GM18873 (cell line): ENCODE data around the gene FREM3.
"Not testable (repeated sequence)": the region's sequence is repeated elsewhere in the genome, so short reads cannot be mapped to it uniquely, and the experiment has no call there.

ENCODE experiments used
- ATAC-seq: cut with Tn5 transposase; IDR thresholded peaks from one replicate; pipeline ENCODE4 v1.9.1; 2021; ENCODE audit warnings: mild to moderate bottlenecking, moderate library complexity, moderate number of reproducible peaks; ENCODE audit not compliant: unreplicated experiment, low FRiP score

Gene FREM3

DNA sequence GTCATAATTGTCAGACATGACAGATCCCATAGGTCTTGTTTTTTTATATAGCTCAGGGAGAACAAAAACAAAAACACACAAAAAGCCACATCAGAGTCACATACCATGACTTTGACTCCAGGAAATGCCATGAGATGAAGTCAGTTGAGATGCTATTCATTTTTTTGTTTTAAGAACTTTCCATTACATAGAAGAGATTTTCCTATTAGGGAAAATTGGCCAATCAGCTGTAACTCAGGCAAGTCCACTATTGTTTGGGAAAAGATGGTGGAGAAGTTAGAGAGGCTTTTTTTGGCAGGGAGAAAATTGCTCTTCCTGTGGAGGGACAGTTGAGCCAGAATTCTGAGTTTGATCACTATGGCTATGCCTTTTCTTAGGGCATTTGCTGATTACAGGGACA, 114.4 kb downstream of the FREM3 start:
- ATAC-seq: no peak

GRCh38 chr4:143585548-143585947, 114.9 kb downstream of the FREM3 start:
- no peak for ATAC-seq

- no peak for ATAC-seq
Measured at GRCh38 chr4:143581331-143581946, 119.0 kb downstream of the FREM3 start.

- ATAC-seq: no peak
Measured at GRCh38 chr4:143575331-143575730, 125.1 kb downstream of the FREM3 start.

GRCh38 chr4:143564472-143564871, 136.0 kb downstream of the FREM3 start:
- ATAC-seq: no peak

DNA sequence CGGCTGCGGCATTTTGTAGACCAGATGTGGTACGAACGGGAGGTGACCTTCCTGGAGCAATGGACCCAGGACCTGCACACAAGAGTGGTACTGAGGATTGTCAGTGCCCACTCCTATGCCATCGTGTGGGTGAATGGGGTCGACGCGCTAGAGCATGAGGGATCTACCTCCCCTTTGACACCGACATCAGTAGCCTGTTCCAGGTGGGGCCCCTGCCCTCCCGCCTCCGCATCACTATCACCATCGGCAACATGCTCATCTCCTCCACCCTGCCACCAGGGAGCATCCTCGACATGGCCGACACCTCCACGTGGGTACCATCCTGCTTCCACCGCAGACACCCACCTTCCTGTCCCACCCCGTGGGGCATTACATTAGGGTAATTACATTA, 140.7 kb downstream of the FREM3 start:
- ATAC-seq: no peak

- ATAC-seq: peak; percentile 86
Measured at GRCh38 chr4:143558823-143559756, 141.4 kb downstream of the FREM3 start.

DNA sequence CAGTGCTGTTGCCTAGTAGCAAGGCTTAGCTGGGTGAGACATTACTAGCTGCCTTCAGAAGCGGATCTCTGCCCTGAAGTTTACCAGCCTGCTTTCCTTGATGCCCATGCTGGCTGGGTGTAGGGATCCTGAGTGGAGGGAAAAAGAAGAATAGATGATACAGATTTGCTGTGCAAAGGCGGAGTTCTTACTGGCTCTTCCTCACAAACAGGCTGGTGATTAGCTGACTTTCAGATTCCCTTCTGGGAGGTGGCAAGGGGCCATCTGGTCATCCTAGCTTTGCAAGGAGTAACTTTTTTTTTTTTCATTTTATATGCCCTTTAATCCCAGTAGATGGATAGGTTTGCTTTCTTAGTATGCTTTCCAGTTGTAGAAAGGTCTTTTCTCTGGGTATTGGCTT, 142.2 kb downstream of the FREM3 start:
- no peak for ATAC-seq

- ATAC-seq: no peak
Measured at GRCh38 chr4:143555676-143556075, 144.8 kb downstream of the FREM3 start.

GRCh38 chr4:143554728-143555597, 145.5 kb downstream of the FREM3 start:
- ATAC-seq: peak; percentile 71

- ATAC-seq: no peak
Measured at GRCh38 chr4:143549928-143550327, 150.5 kb downstream of the FREM3 start.

GRCh38 chr4:143539670-143540023, 160.8 kb downstream of the FREM3 start:
- no peak for ATAC-seq

GRCh38 chr4:143538979-143539669, 161.4 kb downstream of the FREM3 start:
- ATAC-seq: no peak

- ATAC-seq: no peak
Measured at GRCh38 chr4:143531788-143532491, 168.5 kb downstream of the FREM3 start.

- ATAC-seq: no peak
Measured at GRCh38 chr4:143531380-143531779, 169.1 kb downstream of the FREM3 start.

GRCh38 chr4:143528046-143528445, 172.4 kb downstream of the FREM3 start:
- ATAC-seq: not testable (repeated sequence)
